PC-3 (cell line): Measurements from ENCODE around the gene KLK1. TPM values are rescaled to one million over a fixed set of nuclear protein-coding genes. Genes with fewer than 3 reads are reported as not detected.
A peak's percentile ranks its signal among the peaks of the same experiment; 100 is the strongest.

Experiments used
- ATAC-seq: fragments of 200-7000 bp; cut with Tn5 transposase; 2 replicates; pipeline ENCODE4 v1.9.1; 2020; ENCODE audit warnings: mild to moderate bottlenecking, moderate library complexity
- BruUV-seq: library from RNA; stranded (reverse); fragments of 400-500 nt; replicated peaks from 2 replicates; lab custom pipeline; 2021; lab: Mats Ljungman, UMichigan
- CTCF ChIA-PET: fragments of 300-600 bp; sonication (Branson Sonifier 250); formaldehyde crosslinking; loops from one replicate; lab custom pipeline; 2022; ENCODE audit warnings: antibody characterized with exemption; lab: Charles Lee
- POLR2A ChIA-PET: fragments of 300-600 bp; sonication (Branson Sonifier 250); formaldehyde crosslinking; loops from one replicate; lab custom pipeline; 2022; ENCODE audit warnings: antibody characterized with exemption; ENCODE audit not compliant: unreplicated experiment; lab: Charles Lee
- DNase-seq: peaks from one replicate; pipeline ENCODE4 v3.0.0-alpha.2; 2015
- H2AFZ ChIP-seq: fragments of 300-600 bp; sonication (generic); 2 replicates; pipeline ENCODE4 v1.6.0; 2016; ENCODE audit warnings: antibody characterized with exemption, low read length
- H3F3A ChIP-seq: fragments of 300-600 bp; sonication (generic); one replicate; pipeline ENCODE4 v1.6.0; 2017; ENCODE audit warnings: antibody characterized with exemption, low read length, control low read depth, mild to moderate bottlenecking; ENCODE audit not compliant: unreplicated experiment
- H3K27ac ChIP-seq: fragments of 300-600 bp; sonication (generic); 2 replicates; pipeline ENCODE4 v1.5.1; 2016; ENCODE audit warnings: mild to moderate bottlenecking, low read length
- H3K27me3 ChIP-seq: fragments of 300-600 bp; sonication (generic); 2 replicates; pipeline ENCODE4 v1.6.1; 2016; ENCODE audit warnings: low read length, mixed read lengths
- H3K36me3 ChIP-seq: fragments of 300-600 bp; sonication (generic); 2 replicates; pipeline ENCODE4 v1.6.1; 2016; ENCODE audit warnings: low read depth, mixed run types, low read length, mixed read lengths
- H3K4me1 ChIP-seq: fragments of 300-600 bp; sonication (generic); 2 replicates; pipeline ENCODE4 v1.5.1; 2016; ENCODE audit warnings: low read length; ENCODE audit not compliant: insufficient read depth
- H3K4me2 ChIP-seq: fragments of 300-600 bp; sonication (generic); 2 replicates; pipeline ENCODE4 v1.6.0; 2016; ENCODE audit warnings: low read length
- H3K4me3 ChIP-seq: fragments of 300-600 bp; sonication (generic); 2 replicates; pipeline ENCODE4 v1.5.1; 2016; ENCODE audit warnings: mild to moderate bottlenecking, low read length, mixed read lengths
- H3K79me2 ChIP-seq: fragments of 300-600 bp; sonication (generic); 2 replicates; pipeline ENCODE4 v1.6.1; 2017; ENCODE audit warnings: low read length, mixed read lengths
- H3K9ac ChIP-seq: fragments of 300-600 bp; sonication (generic); 2 replicates; pipeline ENCODE4 v1.6.0; 2016; ENCODE audit warnings: mild to moderate bottlenecking, low read length
- H3K9me2 ChIP-seq: fragments of 300-600 bp; sonication (generic); replicated peaks from 2 replicates; pipeline ENCODE4 v1.6.1; 2016; ENCODE audit warnings: mixed run types, low read length, mixed read lengths
- H3K9me3 ChIP-seq: fragments of 300-600 bp; sonication (generic); 2 replicates; pipeline ENCODE4 v1.6.1; 2016; ENCODE audit warnings: low read length, mixed read lengths
- H4K20me1 ChIP-seq: fragments of 300-600 bp; sonication (generic); 2 replicates; pipeline ENCODE4 v1.6.1; 2016; ENCODE audit warnings: low read length, mixed read lengths
- EZH2 ChIP-seq: fragments of 300-600 bp; sonication (generic); IDR thresholded peaks from one replicate; pipeline ENCODE4 v1.6.1; 2017; ENCODE audit warnings: antibody characterized with exemption, mild to moderate bottlenecking, low read length; ENCODE audit not compliant: unreplicated experiment
- EZH2phosphoT487 ChIP-seq: fragments of 300-600 bp; sonication (generic); IDR thresholded peaks from 2 replicates; pipeline ENCODE4 v1.6.1; 2018; ENCODE audit warnings: mild to moderate bottlenecking, antibody characterized with exemption, low read length, borderline replicate concordance
- intact Hi-C: fragments of 100-400 bp; cut with micrococcal nuclease; formaldehyde crosslinking; loops from 2 replicates; pipeline ENCODE4 v1.9.0; 2023
- total RNA-seq: library from RNA; depleted of rRNA; stranded (reverse); fragments of >200 nt; gene quantifications from 2 replicates; pipeline ENCODE4 v1.2.3, GENCODE V29; 2014
- TF ChIP-seq, protein P1 (sequence below): fragments of 300-600 bp; sonication (generic); conservative IDR thresholded peaks from 2 replicates; pipeline ENCODE4 v1.5.1; 2017; ENCODE audit warnings: antibody characterized with exemption, low read depth, mild to moderate bottlenecking, low read length

Gene KLK1
- total RNA-seq, 1 experiment from 2014 or later: not detected

- Histone ChIP-seq H3K4me1 (no peaks in the 10 kb centered on the region), H3K27me3 (no peaks in the 10 kb centered on the region), H3K9ac (no peak overlapping the region), H3K4me3 (no peak overlapping the region), H2AFZ (no peak overlapping the region), H3K27ac (no peak overlapping the region), H3F3A (no peaks in the 10 kb centered on the region), H4K20me1 (0 out of 2 replicates have a peak, but pooled peaks cover 6% of the 10 kb centered on the region), H3K4me2 (no peak overlapping the region), H3K79me2 (no peaks in the 10 kb centered on the region), H3K36me3 (no peaks in the 10 kb centered on the region), H3K9me3 (no peaks in the 10 kb centered on the region), H3K9me2 (no peaks in the 10 kb centered on the region)
- DNase-seq (peak; percentile 30), ATAC-seq (no peak)
- no TSS peak for BruUV-seq
- ChIA-PET POLR2A (no interaction called here), CTCF (no interaction called here)
- no peak for TF ChIP-seq EZH2phosphoT487
- TF ChIP-seq EZH2: no peak
- intact Hi-C loops: no loop called here
Measured at GRCh38 chr19:50790922-50791467, 32.6 kb downstream of the KLK1 start.

DNA sequence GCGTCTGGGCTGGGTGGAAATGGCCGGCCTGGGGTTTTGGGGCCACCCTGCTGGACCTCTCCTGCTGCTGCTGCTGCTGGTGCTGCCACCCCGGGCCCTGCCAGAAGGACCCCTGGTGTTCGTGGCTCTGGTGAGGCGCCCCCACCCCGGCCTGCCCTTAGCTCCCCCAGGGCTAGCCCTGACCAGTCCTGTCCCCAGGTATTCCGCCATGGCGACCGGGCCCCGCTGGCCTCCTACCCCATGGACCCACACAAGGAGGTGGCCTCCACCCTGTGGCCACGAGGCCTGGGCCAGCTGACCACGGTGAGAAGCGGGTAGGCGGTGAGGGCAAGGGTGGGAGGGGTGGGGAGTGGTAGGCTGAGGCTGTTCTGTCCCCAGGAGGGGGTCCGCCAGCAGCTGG is 33.2 kb downstream of the KLK1 start, which contains the start of gene ACP4:
Gene ACP4 (plus strand): TSS at position 20 of the 400 bp plus-strand sequence. CDS start 0 bp downstream, at position 20.
- Histone ChIP-seq H3K36me3 (no peaks in the 10 kb centered on the region), H3K27ac (no peak within 1 kb of the TSS), H3K4me1 (no peaks in the 10 kb centered on the region), H3K4me3 (no peak within 1 kb of the TSS), H4K20me1 (no peaks in the 10 kb centered on the region), H3K4me2 (no peak within 1 kb of the TSS), H3K79me2 (no peaks in the 10 kb centered on the region), H3K9me3 (no peaks in the 10 kb centered on the region), H3K9me2 (no peaks in the 10 kb centered on the region), H3K27me3 (no peaks in the 10 kb centered on the region), H3K9ac (no peak within 1 kb of the TSS), H3F3A (no peaks in the 10 kb centered on the region), H2AFZ (no peak within 1 kb of the TSS)
- no TSS peak for BruUV-seq
- ATAC-seq (no peak), DNase-seq (no peak)
- POLR2A ChIA-PET: no interaction called here
- TF ChIP-seq EZH2: no peak
- TF ChIP-seq, protein P1, sequence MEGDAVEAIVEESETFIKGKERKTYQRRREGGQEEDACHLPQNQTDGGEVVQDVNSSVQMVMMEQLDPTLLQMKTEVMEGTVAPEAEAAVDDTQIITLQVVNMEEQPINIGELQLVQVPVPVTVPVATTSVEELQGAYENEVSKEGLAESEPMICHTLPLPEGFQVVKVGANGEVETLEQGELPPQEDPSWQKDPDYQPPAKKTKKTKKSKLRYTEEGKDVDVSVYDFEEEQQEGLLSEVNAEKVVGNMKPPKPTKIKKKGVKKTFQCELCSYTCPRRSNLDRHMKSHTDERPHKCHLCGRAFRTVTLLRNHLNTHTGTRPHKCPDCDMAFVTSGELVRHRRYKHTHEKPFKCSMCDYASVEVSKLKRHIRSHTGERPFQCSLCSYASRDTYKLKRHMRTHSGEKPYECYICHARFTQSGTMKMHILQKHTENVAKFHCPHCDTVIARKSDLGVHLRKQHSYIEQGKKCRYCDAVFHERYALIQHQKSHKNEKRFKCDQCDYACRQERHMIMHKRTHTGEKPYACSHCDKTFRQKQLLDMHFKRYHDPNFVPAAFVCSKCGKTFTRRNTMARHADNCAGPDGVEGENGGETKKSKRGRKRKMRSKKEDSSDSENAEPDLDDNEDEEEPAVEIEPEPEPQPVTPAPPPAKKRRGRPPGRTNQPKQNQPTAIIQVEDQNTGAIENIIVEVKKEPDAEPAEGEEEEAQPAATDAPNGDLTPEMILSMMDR: no peak
- intact Hi-C loops: no loop called here
- CTCF ChIA-PET: no interaction called here

- no TSS peak for BruUV-seq
Measured at GRCh38 chr19:50785329-50785728, 38.3 kb downstream of the KLK1 start.

More at GRCh38 chr19:50785329-50785728, 38.3 kb downstream of the KLK1 start:
- intact Hi-C loops: no loop called here
- H3K9ac ChIP-seq: no peak overlapping the region
- ATAC-seq (no peak), DNase-seq (no peak)
- no peaks in the 10 kb centered on the region for H3F3A ChIP-seq
- no peaks in the 10 kb centered on the region for H3K9me3 ChIP-seq
- H3K4me2 ChIP-seq: no peak overlapping the region
- no peak overlapping the region for H3K4me3 ChIP-seq
- CTCF ChIA-PET: no interaction called here
- no peaks in the 10 kb centered on the region for H3K79me2 ChIP-seq
- H3K27ac ChIP-seq: no peak overlapping the region
- H3K9me2 ChIP-seq: no peaks in the 10 kb centered on the region
- TF ChIP-seq EZH2: no peak
- TF ChIP-seq, protein P1: no peak
- no peak for TF ChIP-seq EZH2phosphoT487
- peaks cover 20% of the 10 kb centered on the region for H3K27me3 ChIP-seq
- no peak overlapping the region for H2AFZ ChIP-seq
- no peaks in the 10 kb centered on the region for H4K20me1 ChIP-seq
- POLR2A ChIA-PET: no interaction called here
- H3K36me3 ChIP-seq: no peaks in the 10 kb centered on the region
- H3K4me1 ChIP-seq: 0 out of 2 replicates have a peak, but pooled peaks cover 3% of the 10 kb centered on the region
